ENCODE results near the gene MS4A18. TPM values are rescaled to one million over a fixed set of nuclear protein-coding genes. Genes with fewer than 3 reads are reported as not detected.
A peak's percentile ranks its signal among the peaks of the same experiment; 100 is the strongest.

MS4A18 gene
- total RNA-seq, 1 experiment from 2014 or later, result not detected

- no TSS peak for BruUV-seq (replicated peaks)
- Mint-ChIP-seq H3K36me3 (ENCODE audit: insufficient read depth, unreplicated experiment) (no peaks in the 10 kb centered on the region), H3K27me3 (ENCODE audit: insufficient read depth, unreplicated experiment) (peaks cover 17% of the 10 kb centered on the region), H3K9me3 (ENCODE audit: unreplicated experiment) (no peaks in the 10 kb centered on the region), H3K27ac (ENCODE audit: low read depth, unreplicated experiment) (no peak overlapping the region), H3K4me1 (ENCODE audit: insufficient read depth, unreplicated experiment) (no peaks in the 10 kb centered on the region), H3K4me3 (ENCODE audit: unreplicated experiment) (no peak overlapping the region)
- DNase-seq (ENCODE audit: unreplicated experiment), result no peak
- POLR2A ChIA-PET, result no interaction called here
- CTCF ChIA-PET, result interaction anchor here (0.8 to 1.5 kb wide), 3 partner anchors 9 to 70 kb away, joined by 3 to 4 read pairs (median 3); no protein-coding TSS in a partner anchor
- intact Hi-C loops (cut with micrococcal nuclease), result no loop called here
- peak; percentile 22 for TF ChIP-seq CTCF (IDR thresholded peaks at IDR 0.05; ENCODE audit: unreplicated experiment)
Observed at GRCh38 chr11:60701469-60701818, 23.1 kb upstream of the MS4A18 start.

- POLR2A ChIA-PET, result no interaction called here
- CTCF ChIA-PET, result interaction anchor here (0.6 to 0.7 kb wide), 2 partner anchors 33 to 985 kb away, joined by 4 read pairs; no protein-coding TSS in a partner anchor
- BruUV-seq (replicated peaks), result no TSS peak
- TF ChIP-seq CTCF (IDR thresholded peaks at IDR 0.05; ENCODE audit: unreplicated experiment), result no peak
- Mint-ChIP-seq H3K4me3 (ENCODE audit: unreplicated experiment) (no peak overlapping the region), H3K36me3 (ENCODE audit: insufficient read depth, unreplicated experiment) (no peaks in the 10 kb centered on the region), H3K27ac (ENCODE audit: low read depth, unreplicated experiment) (no peak overlapping the region), H3K9me3 (ENCODE audit: unreplicated experiment) (no peaks in the 10 kb centered on the region), H3K4me1 (ENCODE audit: insufficient read depth, unreplicated experiment) (no peaks in the 10 kb centered on the region), H3K27me3 (ENCODE audit: insufficient read depth, unreplicated experiment) (no peaks in the 10 kb centered on the region)
- no peak for DNase-seq (ENCODE audit: unreplicated experiment)
- intact Hi-C loops (cut with micrococcal nuclease), result no loop called here
Observed at GRCh38 chr11:60703374-60703773, 21.1 kb upstream of the MS4A18 start.

- Mint-ChIP-seq H3K27me3 (ENCODE audit: insufficient read depth, unreplicated experiment) (no peaks in the 10 kb centered on the region), H3K4me3 (ENCODE audit: unreplicated experiment) (no peak overlapping the region), H3K9me3 (ENCODE audit: unreplicated experiment) (no peaks in the 10 kb centered on the region), H3K4me1 (ENCODE audit: insufficient read depth, unreplicated experiment) (no peaks in the 10 kb centered on the region), H3K36me3 (ENCODE audit: insufficient read depth, unreplicated experiment) (no peaks in the 10 kb centered on the region), H3K27ac (ENCODE audit: low read depth, unreplicated experiment) (no peak overlapping the region)
- CTCF ChIA-PET, result no interaction called here
- no TSS peak for BruUV-seq (replicated peaks)
- intact Hi-C loops (cut with micrococcal nuclease), result no loop called here
- POLR2A ChIA-PET, result no interaction called here
- DNase-seq (ENCODE audit: unreplicated experiment), result no peak
- TF ChIP-seq CTCF (IDR thresholded peaks at IDR 0.05; ENCODE audit: unreplicated experiment), result no peak
Observed at GRCh38 chr11:60705895-60706294, 18.6 kb upstream of the MS4A18 start.

- TF ChIP-seq CTCF (IDR thresholded peaks at IDR 0.05; ENCODE audit: unreplicated experiment), result no peak
- POLR2A ChIA-PET, result interaction anchor here (0.7 kb wide), 1 partner anchor 13 kb away, joined by 3 read pairs; no protein-coding TSS in a partner anchor
Observed at GRCh38 chr11:60706931-60707330, 17.6 kb upstream of the MS4A18 start.

More at GRCh38 chr11:60706931-60707330, 17.6 kb upstream of the MS4A18 start:
- Mint-ChIP-seq H3K27ac (ENCODE audit: low read depth, unreplicated experiment) (no peak overlapping the region), H3K4me3 (ENCODE audit: unreplicated experiment) (no peak overlapping the region), H3K27me3 (ENCODE audit: insufficient read depth, unreplicated experiment) (no peaks in the 10 kb centered on the region), H3K9me3 (ENCODE audit: unreplicated experiment) (no peaks in the 10 kb centered on the region), H3K36me3 (ENCODE audit: insufficient read depth, unreplicated experiment) (no peaks in the 10 kb centered on the region), H3K4me1 (ENCODE audit: insufficient read depth, unreplicated experiment) (no peaks in the 10 kb centered on the region)
- BruUV-seq (replicated peaks), result no TSS peak
- DNase-seq (ENCODE audit: unreplicated experiment), result no peak
- CTCF ChIA-PET, result interaction anchor here (0.6 kb wide), 1 partner anchor 1042 kb away, joined by 3 read pairs; no protein-coding TSS in a partner anchor
- intact Hi-C loops (cut with micrococcal nuclease), result no loop called here

Data from MCF 10A (cell line).